HepG2 (cell line): Measurements from ENCODE around the gene SAYSD1.

Experiments
- ADNP ChIP-seq: sonication (generic); formaldehyde crosslinking; IDR thresholded peaks from 2 replicates; pipeline ENCODE4 v1.4.0; 2020; ENCODE audit warnings: missing genetic modification reagents
- GABPA ChIP-seq, 2 experiments: IDR thresholded peaks; 2 replicates each; pipeline ENCODE4 v1.6.1; 2011 to 2016; ENCODE audit warnings: low read depth in 2 of 2, low read length in 1 of 2, missing biosample characterization in 1 of 2, missing genetic modification characterization in 1 of 2
- ZKSCAN8 ChIP-seq: IDR thresholded peaks from 2 replicates; pipeline ENCODE4 v1.6.1; 2016; ENCODE audit warnings: borderline replicate concordance, missing genetic modification reagents, missing compliant biosample characterization

- no peak for TF ChIP-seq GABPA (IDR thresholded peaks at IDR 0.05; ENCODE audit: low read depth, low read length)
- no peak for TF ChIP-seq GABPA (CRISPR knock-in tag; IDR thresholded peaks at IDR 0.05; ENCODE audit: low read depth)
- TF ChIP-seq ZKSCAN8, result no peak
- TF ChIP-seq ADNP, result no peak
Measured at GRCh38 chr6:39054577-39055142, 60.3 kb downstream of the SAYSD1 start.
